Kidney (tissue), 14 donors: ENCODE measurements around the gene SDC4. TPM values are rescaled to one million over a fixed set of nuclear protein-coding genes. Genes with fewer than 3 reads are reported as not detected.

Experiments
- DNase-seq, 5 donors: peaks; one replicate each; pipeline ENCODE4 v3.0.0-alpha.2; 2013 to 2020
- FAIRE-seq: peaks from 2 replicates; lab custom pipeline; 2012; peaks lifted over from hg19 to GRCh38; lab: Jason Lieb, UNC
- H3K27ac ChIP-seq, 2 donors: one replicate each; pipeline ENCODE4 v1.7.0; 2013; ENCODE audit warnings: low read depth in 2 of 2, low read length in 2 of 2, inconsistent platforms in 1 of 2
- H3K27me3 ChIP-seq: one replicate; pipeline ENCODE4 v1.7.1; 2013; ENCODE audit warnings: low read length, inconsistent platforms; ENCODE audit not compliant: control insufficient read depth, insufficient read depth
- H3K36me3 ChIP-seq, 3 donors: one replicate each; pipeline versions ENCODE4 v1.7.0 to v1.7.1; 2013; ENCODE audit warnings: low read length in 3 of 3, control low read depth in 1 of 3, inconsistent platforms in 1 of 3; ENCODE audit not compliant: insufficient read depth in 3 of 3, control insufficient read depth in 2 of 3
- H3K4me1 ChIP-seq, 3 donors: one replicate each; pipeline versions ENCODE4 v1.7.0 to v1.7.1; 2013; ENCODE audit warnings: low read length in 3 of 3, inconsistent platforms in 1 of 3, low read depth in 1 of 3; ENCODE audit not compliant: control insufficient read depth in 2 of 3, insufficient read depth in 2 of 3
- H3K4me3 ChIP-seq, 3 donors: one replicate each; pipeline versions ENCODE4 v1.7.0 to v1.8.1; 2013; ENCODE audit warnings: low read length in 3 of 3, control low read depth in 1 of 3, inconsistent platforms in 1 of 3
- H3K9ac ChIP-seq, 3 donors: one replicate each; pipeline versions ENCODE4 v1.7.0 to v1.7.1; 2013; ENCODE audit warnings: low read length in 3 of 3, control low read depth in 1 of 3, inconsistent platforms in 1 of 3
- H3K9me3 ChIP-seq, 3 donors: one replicate each; pipeline versions ENCODE4 v1.7.0 to v1.7.1; 2013; ENCODE audit warnings: low read length in 3 of 3, control low read depth in 1 of 3, inconsistent platforms in 1 of 3; ENCODE audit not compliant: control insufficient read depth in 2 of 3, insufficient read depth in 1 of 3
- intact Hi-C: fragments of 100-400 bp; cut with DNase I; formaldehyde crosslinking; loops from one replicate; pipeline ENCODE4 v1.11.1; 2022
- polyA plus RNA-seq: library from polyadenylated mRNA; stranded (reverse); fragments of 350-450 nt; fragmentation: Illumina TruSeq; extraction: RNeasy Lipid Tissue Mini Kit (QIAGEN cat#74804); gene quantifications from one replicate; pipeline ENCODE4 v1.2.3, GENCODE V29; 2014; ENCODE audit warnings: low read depth, low replicate concordance; ENCODE audit not compliant: insufficient read depth
- total RNA-seq: library from RNA; stranded (reverse); fragmentation: NEBNext Ultra II Directional; extraction: Animal tissue kit (Norgen Biotek cat#: 25700); gene quantifications from one replicate; pipeline ENCODE4 v1.2.1, GENCODE V29; 2021
- TF ChIP-seq, protein P1 (sequence below): IDR thresholded peaks from 3 replicates; pipeline ENCODE4 v1.5.1; 2012; ENCODE audit warnings: mild to moderate bottlenecking, moderate library complexity, borderline replicate concordance; ENCODE audit not compliant: insufficient read depth; ENCODE audit errors: extremely low read depth
- donor health status: control.
- donor health status: control.
- donor health status: control.
- donor health status: control.
- donor health status: control.
- donor health status: DM: yes; HTN: yes; CAD: no.
- donor health status: Normal renal cell carcinoma (clear cell type).

The SDC4 gene
- total and polyA plus RNA-seq, 2 donors from 2014 or later = 242 to 397 TPM

DNA sequence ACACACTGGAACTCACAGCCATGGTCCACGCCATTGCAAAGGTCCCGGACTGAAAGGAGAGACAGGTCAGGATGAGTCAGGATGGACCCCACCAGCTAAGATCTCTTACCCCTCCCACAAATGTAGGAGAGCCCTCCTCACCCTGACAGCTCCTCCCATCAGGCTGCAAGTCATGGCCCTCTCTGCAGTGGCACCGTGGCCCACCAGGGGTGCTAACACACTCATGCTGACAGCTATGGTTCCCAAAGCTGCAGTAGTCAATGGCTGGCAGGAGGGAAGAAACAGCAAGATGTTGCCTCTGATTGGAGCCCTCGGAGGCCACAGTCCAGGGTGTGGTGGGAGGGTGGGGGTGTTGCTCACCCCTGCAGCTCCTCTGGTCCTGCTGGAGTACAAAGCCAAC, 47.3 kb downstream of the SDC4 start:
- Histone ChIP-seq H3K4me1 (no peaks in the 10 kb centered on the region), H3K9me3 (no peaks in the 10 kb centered on the region), H3K4me3 (no peak overlapping the region), H3K36me3 (no peaks in the 10 kb centered on the region), H3K27ac (no peak overlapping the region), H3K9ac (no peak overlapping the region), H3K27me3 (peaks cover 4% of the 10 kb centered on the region)
- DNase-seq (no peak), FAIRE-seq (no peak)
- intact Hi-C loops = no loop called here
- TF ChIP-seq, protein P1, sequence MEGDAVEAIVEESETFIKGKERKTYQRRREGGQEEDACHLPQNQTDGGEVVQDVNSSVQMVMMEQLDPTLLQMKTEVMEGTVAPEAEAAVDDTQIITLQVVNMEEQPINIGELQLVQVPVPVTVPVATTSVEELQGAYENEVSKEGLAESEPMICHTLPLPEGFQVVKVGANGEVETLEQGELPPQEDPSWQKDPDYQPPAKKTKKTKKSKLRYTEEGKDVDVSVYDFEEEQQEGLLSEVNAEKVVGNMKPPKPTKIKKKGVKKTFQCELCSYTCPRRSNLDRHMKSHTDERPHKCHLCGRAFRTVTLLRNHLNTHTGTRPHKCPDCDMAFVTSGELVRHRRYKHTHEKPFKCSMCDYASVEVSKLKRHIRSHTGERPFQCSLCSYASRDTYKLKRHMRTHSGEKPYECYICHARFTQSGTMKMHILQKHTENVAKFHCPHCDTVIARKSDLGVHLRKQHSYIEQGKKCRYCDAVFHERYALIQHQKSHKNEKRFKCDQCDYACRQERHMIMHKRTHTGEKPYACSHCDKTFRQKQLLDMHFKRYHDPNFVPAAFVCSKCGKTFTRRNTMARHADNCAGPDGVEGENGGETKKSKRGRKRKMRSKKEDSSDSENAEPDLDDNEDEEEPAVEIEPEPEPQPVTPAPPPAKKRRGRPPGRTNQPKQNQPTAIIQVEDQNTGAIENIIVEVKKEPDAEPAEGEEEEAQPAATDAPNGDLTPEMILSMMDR = no peak

DNA sequence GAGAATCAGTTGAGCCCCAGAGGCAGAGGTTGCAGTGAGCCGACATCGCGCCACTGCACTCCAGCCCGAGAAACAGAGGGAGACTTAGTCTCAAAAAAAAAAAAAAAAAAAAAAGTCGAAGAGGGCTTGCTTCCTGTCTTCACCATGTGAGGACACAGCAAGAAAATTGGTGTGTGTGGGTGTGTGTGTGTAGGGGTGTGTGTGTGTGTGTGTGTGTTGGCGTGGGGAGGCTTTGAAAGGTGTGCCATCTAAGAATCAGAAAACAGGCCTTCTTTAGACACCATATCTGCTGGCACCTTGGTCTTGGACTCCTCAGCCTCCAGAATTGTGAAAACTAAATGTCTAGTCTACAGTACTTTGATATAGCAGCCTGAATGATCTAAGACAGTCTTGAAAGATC, 48.4 kb downstream of the SDC4 start:
- Histone ChIP-seq H3K4me3 (no peak overlapping the region), H3K27ac (no peak overlapping the region), H3K27me3 (peaks cover 4% of the 10 kb centered on the region), H3K4me1 (no peaks in the 10 kb centered on the region), H3K36me3 (no peaks in the 10 kb centered on the region), H3K9me3 (no peaks in the 10 kb centered on the region), H3K9ac (no peak overlapping the region)
- FAIRE-seq (no peak), DNase-seq (no peak)
- intact Hi-C loops = no loop called here
- TF ChIP-seq, protein P1 = no peak

DNA sequence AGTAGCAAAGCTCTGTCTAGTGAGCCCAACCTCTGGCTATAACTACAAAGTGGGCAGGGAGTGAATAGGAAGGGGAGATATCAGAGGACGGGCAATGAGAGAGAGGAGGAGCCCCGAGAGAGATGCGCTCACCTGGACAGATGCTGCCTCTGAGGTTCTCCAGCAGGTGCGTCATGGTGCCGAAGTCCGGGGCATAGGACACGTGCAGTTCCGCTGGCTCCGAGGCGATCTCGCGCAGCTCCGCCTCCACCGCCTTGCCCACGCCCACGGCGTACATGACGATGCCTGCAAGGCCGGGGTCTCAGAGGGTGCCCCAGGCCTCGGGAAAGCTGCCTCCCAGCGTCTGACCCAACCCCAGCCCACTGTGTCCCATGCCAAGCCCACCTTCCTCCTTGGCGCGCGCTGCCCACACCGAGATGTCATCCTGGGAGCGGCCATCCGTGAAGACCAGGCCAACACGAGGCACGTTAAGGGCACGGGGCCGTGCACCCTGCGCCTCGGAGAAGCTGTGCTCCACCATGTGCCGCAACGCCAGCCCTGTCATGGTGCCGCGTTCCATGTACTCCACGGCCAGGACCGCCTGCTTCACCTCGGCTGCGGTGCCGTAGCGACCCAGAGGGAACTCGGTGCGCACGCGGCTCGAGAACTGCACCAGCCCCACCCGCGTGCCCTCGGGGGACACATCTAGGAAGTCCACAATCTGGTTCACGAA, 50.3 kb downstream of the SDC4 start:
- no peaks in the 10 kb centered on the region for H3K4me1 ChIP-seq
- TF ChIP-seq, protein P1 = no peak
- FAIRE-seq (no peak), DNase-seq (no peak)
- no peak overlapping the region for H3K9ac ChIP-seq
- H3K9me3 ChIP-seq = no peaks in the 10 kb centered on the region
- H3K27me3 ChIP-seq = no peaks in the 10 kb centered on the region
- no peak overlapping the region for H3K27ac ChIP-seq
- intact Hi-C loops = no loop called here
- H3K36me3 ChIP-seq = no peaks in the 10 kb centered on the region
- H3K4me3 ChIP-seq = no peak overlapping the region

DNA sequence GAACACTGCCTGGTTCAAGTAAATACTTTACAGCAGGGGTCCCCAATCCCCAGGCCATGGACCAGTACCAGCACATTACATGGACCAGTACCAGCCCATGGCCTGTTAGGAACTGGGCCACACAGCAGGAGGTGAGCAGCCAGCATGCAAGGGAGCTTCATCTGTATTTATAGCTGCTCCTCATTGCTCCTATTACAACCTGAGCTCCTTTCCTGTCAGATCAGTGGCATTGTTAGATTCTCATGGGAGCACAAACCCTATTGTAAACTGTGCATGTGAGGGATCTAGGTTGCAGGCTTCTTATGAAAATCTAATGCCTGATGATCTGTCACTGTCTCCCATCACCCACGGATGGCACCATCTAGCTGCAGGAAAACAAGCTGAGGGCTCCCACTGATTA, 53.6 kb downstream of the SDC4 start:
- no peaks in the 10 kb centered on the region for H3K36me3 ChIP-seq
- TF ChIP-seq, protein P1 = no peak
- no peak overlapping the region for H3K27ac ChIP-seq
- no peaks in the 10 kb centered on the region for H3K4me1 ChIP-seq
- no peak for DNase-seq
- no peak overlapping the region for H3K4me3 ChIP-seq
- no peak overlapping the region for H3K9ac ChIP-seq
- intact Hi-C loops = no loop called here
- FAIRE-seq = no peak
- no peaks in the 10 kb centered on the region for H3K27me3 ChIP-seq
- H3K9me3 ChIP-seq = no peaks in the 10 kb centered on the region
